Measurements from ENCODE around the gene ELK3.
A peak's percentile ranks its signal among the peaks of the same experiment; 100 is the strongest.

The ELK3 gene

GRCh38 chr12:96215919-96216273 is 21.7 kb downstream of the ELK3 start:
- no peak for DNase-seq

- no peak for DNase-seq
Observed at GRCh38 chr12:96218989-96219678, 25.0 kb downstream of the ELK3 start.

GRCh38 chr12:96219700-96220206 is 25.6 kb downstream of the ELK3 start:
- DNase-seq = no peak

GRCh38 chr12:96220902-96221301 is 26.7 kb downstream of the ELK3 start:
- DNase-seq = no peak

- no peak for DNase-seq
Observed at GRCh38 chr12:96221391-96221790, 27.2 kb downstream of the ELK3 start.

GRCh38 chr12:96223411-96224218 is 29.4 kb downstream of the ELK3 start:
- no peak for DNase-seq

- no peak for DNase-seq
Observed at GRCh38 chr12:96224219-96224615, 30.0 kb downstream of the ELK3 start.

GRCh38 chr12:96225044-96225855 is 31.1 kb downstream of the ELK3 start:
- DNase-seq = peak; percentile 88

GRCh38 chr12:96225994-96226399 is 31.8 kb downstream of the ELK3 start:
- no peak for DNase-seq

GRCh38 chr12:96226401-96226800 is 32.2 kb downstream of the ELK3 start:
- DNase-seq = no peak

GRCh38 chr12:96226801-96227348 is 32.7 kb downstream of the ELK3 start:
- no peak for DNase-seq

GRCh38 chr12:96227365-96228106 is 33.4 kb downstream of the ELK3 start:
- no peak for DNase-seq

- no peak for DNase-seq
Observed at GRCh38 chr12:96228566-96229248, 34.5 kb downstream of the ELK3 start.

GRCh38 chr12:96230646-96231045 is 36.5 kb downstream of the ELK3 start:
- DNase-seq = no peak

GRCh38 chr12:96233168-96233567 is 39.0 kb downstream of the ELK3 start:
- no peak for DNase-seq

- peak; percentile 73 for DNase-seq
Observed at GRCh38 chr12:96233939-96234461, 39.8 kb downstream of the ELK3 start.

- no peak for DNase-seq
Observed at GRCh38 chr12:96234591-96235483, 40.7 kb downstream of the ELK3 start.

- DNase-seq = no peak
Observed at GRCh38 chr12:96235484-96235826, 41.3 kb downstream of the ELK3 start.

- no peak for DNase-seq
Observed at GRCh38 chr12:96236221-96236822, 42.1 kb downstream of the ELK3 start.

- no peak for DNase-seq
Observed at GRCh38 chr12:96237035-96237434, 42.9 kb downstream of the ELK3 start.
